Left renal pelvis (tissue), 4 donors: ENCODE measurements around the gene FRRS1L. TPM values are rescaled to one million over a fixed set of nuclear protein-coding genes. Genes with fewer than 3 reads are reported as not detected.
"Not testable (repeated sequence)": the region's sequence is repeated elsewhere in the genome, so short reads cannot be mapped to it uniquely, and the experiment has no call there.

Source experiments
- DNase-seq, 4 donors: peaks; one replicate each; pipeline ENCODE4 v3.0.0-alpha.2; 2013; ENCODE audit warnings: low read depth in 4 of 4, low spot score in 3 of 4
- polyA plus RNA-seq, 4 donors: library from polyadenylated mRNA; unstranded; fragments of 120-200 nt; gene quantifications; one replicate each; pipeline ENCODE4 v1.2.1, GENCODE V29; 2013; ENCODE audit not compliant: insufficient read length in 4 of 4

FRRS1L gene
- polyA plus RNA-seq, 4 donors, result 2.6 to 12.7 (median 4.0) TPM

DNA sequence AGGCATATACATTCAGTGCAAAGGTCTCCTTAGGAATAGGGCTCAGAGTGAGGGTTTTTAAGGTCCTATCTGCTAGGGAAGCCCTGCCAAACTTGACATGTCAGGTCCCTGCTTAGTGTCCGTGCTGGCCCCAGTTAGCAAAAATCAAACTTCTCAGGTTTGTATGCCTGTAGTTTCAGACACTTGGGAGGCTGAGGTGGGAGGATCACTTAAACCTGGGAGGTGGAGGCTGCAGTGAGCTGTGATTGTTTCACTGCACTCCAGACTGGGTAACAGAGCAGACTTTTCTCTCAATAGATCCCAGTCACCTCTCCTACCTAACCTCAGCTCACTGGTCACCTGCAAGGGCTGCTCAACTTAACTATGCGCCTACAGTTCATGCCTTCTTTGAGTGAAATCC is 28.6 kb downstream of the FRRS1L start:
- no peak for DNase-seq

DNA sequence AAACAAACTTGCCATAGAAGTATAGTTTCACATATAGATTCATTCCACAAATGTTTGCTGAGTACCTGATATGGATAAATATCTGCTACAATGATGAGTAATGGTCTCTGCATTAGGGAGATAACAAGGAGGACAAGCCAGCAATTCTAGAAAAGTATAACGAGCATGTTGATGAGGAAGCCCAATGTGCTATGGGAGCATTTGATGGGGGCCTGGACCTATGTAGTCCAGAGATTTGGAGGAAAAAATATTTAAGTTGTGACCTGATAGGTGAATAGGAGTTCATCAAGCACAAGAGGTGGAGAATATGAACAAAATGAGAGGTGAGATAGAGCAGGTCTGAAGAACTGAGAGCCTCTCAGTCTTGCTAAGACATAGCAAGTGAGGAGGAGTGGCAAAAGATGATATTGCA is 32.9 kb downstream of the FRRS1L start:
- DNase-seq, result no peak

DNA sequence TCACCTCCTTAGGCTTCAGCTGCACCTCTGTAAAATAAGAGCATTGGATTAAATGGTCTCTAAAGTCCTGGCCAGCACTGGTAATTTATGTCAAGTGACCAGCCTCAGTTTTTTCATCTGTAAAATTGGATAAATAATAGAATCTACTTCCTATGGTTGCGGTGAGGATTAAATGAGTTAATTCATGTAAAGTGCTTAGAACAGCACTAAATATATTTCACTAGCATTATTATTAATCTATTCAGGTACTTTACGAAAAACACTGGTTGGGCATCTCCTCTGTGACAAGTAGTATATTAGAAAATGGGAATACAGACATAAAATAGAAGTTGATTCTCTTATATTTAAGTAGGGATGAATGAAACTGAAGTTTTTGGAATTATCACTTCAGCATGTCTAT is 33.5 kb downstream of the FRRS1L start:
- DNase-seq, result no peak

DNA sequence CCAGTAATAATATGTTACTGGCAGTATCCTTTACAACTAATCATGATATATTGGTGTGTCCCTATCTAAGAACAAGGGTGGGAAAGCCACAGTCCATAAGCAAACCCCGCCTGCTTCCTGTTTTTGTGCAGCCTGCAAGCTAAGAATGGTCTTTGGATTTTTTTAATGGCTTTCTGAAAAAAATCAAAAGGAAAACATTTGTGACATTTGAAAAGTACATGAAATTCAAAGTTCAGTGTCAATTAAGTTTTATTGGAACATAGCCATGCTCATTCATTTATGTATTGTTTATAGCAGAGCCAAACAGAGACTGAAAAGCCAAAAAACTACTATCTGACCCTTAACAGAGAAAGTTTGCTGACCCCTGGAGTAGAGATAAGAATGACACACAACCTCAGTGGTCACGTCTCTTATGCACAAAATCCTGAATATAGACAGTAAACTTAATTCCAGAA is 34.5 kb downstream of the FRRS1L start:
- no peak for DNase-seq

DNA sequence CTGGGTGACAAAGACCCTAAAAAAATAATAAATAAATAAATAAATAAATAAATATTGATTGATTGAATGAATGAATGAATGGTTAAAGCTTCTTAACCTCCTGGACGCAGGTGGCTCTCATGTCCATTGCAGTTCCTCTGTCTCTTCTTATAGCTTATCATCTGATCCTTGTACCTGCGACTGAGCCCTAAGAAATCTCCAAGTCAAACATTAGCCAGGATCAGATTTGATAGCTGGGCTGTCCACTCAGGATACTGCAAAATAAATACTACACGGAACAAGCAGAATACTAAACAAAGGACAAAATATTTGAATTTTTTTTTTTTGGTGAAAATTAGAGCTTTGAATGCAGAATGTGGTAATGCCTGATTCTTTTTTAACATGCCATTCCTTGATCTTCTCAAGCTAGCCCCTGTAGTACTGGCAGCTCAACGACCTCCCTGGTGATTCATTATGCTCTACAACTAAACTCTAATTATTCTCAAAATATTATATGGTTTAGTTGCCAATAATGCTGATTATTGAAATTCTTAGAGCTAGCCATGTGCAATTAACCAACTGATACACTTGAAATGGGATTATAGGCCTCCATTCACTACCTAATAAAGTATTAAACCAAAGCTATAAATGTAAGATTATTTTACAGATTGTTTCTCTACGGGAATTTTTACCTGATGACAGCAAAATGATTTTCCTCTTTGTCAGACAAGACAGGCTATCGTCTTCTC is 37.4 kb downstream of the FRRS1L start:
- DNase-seq, result no peak

DNA sequence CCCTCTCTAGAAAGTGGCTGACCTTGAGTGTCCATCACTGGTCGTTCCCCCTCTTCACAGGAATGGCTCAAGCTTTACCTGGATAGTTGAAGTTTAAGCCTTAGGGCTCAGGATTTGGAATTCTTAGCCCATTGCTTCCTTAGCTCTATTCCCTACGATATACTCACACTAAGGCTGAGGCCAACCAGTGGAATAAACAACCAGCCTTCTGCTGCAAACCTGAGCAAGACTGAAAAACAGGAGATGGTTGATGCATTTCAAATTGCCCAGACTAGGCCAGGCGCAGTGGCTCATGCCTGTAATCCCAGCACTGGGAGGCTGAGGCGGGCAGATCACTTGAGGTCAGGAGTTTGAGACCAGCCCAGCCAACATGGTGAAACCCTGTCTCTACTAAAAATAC is 40.4 kb downstream of the FRRS1L start:
- not testable (repeated sequence) for DNase-seq

DNA sequence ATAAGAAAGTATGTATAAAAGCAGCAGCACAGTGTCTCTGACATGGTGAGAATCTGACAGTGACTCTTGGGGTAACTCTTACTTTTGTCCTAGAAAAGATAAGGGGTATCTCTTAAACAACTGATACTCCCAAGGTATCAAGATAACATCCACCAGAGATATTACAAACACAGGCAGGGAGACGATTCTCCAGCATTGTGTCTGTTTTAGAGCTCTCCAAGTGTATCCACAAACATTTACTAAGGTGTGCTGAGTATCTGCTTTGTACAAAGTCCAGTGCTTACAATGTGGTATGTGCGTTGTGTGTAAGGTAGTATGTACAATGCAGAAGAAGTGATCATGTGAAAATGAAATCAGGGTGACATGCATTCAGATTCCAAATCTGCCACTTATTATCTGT is 42.9 kb downstream of the FRRS1L start:
- DNase-seq, result no peak

DNA sequence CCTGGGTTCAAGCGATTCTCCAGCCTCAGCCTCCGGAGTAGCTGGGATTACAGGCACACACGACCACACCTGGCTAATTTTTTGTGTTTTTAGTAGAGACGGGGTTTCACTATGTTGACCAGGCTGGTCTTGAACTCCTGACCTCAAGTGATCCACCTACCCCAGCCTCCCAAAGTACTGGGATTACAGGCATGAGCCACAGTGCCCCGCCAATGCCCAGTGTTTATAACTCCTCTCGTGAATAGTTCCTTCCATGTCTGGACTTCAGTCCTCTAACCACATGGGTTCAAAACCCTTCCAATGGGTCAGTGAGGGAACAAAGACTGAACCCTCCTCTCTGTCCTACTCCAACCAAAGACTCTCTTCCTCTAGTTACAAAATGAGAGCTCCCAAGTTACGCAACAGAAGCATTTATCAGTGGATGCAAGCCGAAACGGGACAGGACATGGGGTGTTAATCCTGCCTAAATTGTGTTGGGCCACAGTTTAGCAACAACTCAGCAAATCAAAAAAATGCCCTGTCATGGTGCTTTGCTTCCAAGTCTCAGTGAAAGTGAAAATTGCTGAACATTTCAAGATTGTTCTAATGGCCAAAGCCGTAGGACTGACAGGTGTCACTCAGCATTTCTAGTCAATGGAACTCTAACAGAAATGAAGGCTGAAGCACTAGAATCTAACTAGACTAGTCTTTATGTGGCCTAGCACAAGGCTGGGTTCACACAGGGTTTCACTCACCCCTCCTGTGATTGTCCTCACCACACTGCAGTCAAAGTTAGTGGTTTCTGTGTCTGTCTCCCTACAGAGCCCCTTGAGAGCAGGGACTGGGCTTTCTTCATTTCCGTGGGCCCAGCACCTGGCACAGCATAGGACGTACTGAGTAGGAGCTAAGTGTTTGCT is 44.1 kb downstream of the FRRS1L start:
- DNase-seq, result no peak

DNA sequence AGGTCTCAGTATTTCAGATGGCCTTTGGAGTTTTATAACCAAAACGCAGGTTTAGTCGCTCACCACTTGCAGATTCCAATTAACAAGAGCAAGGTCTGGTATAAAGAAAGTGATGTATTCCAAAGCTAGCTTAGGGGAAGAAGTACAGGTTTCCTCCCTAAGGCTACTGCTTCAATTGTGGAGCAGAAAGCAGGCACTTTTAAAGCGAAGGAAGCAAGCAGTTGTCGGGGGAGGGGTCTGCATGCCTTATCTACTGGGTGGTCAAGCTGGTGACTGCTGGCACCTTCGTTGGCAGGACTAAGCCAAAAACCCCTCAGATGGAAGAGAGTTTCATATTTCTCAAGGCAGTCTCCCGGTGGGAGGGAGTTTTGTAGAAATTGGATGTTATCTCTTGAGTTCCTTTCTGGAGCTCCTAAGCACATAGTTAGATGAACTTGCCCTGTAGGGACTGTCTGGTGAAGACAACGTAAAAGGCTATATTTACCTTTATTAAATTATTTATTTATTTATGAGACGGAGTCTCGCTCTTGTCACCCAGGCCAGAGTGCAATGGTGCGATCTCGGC is 45.7 kb downstream of the FRRS1L start:
- DNase-seq, result no peak

DNA sequence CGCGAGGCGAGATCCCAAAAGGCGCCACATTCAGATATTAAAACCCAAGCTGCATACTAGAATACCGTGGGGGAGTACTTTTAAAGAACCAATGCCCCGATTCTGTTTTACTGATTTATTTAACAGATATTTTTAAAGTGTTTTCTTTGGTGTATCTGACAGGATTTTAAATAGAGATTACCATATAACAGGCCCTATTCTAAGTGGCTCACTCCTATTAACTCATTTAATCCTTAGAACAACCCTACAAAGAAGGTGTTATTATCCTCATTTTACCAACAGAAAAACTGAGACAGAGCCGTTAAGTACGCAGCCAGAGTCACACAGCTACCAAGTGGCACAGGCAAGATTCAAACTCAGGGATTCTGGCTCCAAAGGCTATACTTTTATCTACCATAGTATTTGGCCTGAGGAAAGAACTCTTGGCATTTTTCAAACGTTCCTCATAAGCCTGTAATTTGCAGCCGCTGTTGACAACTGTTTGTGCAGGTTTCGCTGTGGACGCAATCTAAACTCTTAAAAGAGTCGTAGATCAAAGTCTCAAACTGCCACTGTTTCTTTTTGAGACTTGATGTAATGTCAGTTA is 46.8 kb downstream of the FRRS1L start:
- DNase-seq, result no peak

DNA sequence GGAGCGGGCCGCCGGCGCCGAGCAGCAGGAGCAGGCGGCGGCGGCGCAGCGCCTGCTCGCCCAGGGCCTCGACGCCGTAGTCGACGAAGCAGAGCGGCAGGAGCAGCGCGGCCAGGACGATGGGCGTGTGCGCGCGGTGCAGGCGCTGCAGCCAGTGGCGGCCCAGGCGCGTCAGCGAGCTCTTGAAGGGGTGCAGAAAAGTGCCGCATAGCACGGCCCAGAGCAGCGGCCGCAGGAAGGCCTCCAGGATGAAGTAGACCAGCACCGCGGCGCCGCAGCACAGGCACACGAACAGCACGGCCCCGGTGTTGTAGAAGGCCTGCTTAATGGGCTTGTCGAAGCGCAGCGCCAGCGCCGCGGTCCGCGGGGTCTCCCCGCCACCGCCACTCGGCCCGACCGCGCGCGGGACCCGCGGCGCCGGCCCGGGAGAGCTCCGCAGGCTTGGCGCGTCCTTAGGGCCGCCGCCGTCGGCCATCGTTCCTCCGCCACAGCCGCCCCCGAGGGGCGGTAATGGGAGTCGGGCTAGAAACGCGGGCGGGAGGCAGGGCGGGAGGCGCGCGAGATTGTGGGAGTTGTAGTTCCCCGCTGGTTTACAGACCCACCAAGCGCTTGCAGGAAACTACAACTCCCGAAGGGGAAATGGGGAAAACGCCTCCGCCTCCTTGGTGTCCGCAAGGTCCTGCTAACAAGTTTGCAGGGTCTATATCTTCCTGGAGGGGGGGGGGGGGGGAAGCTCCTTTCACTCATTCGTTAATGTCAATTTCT is 47.4 kb downstream of the FRRS1L start, which contains the start of gene TMEM245:
Gene TMEM245 (minus strand): TSS at position 509 of the 765 bp plus-strand sequence. CDS start 34 bp downstream, at position 475.
- peak; percentile 92 to 98 (median 96) for DNase-seq

DNA sequence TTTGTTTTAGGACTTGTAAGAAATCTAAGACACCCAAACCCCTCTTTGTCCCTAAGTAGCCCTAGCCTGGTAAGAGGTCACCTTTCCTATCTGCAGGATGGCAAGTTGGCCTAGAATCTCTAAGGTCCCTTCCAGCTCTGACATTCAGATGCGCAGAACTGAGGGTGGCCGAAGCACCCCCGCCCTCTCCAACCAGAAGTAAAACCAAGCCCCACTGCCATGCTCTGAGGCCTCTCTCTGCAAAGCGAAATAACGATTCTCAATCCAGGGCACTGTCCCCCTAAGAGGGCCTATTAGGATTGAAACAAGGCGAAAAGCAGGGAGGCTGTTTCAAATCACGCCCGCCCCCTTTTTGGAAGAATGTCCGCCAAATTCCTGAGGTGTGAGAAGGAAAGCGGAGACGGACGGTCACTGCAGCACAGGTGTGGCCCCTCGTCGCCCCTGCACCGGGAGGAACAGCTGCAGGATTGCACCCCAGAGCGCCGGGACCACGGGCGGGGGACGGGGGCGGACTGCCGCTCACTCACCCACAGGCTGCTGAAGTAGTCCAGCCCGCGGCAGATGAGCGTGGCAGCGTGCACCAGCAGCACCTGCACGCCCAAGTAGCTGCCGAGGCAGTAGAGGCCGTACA is 48.1 kb downstream of the FRRS1L start:
- DNase-seq, result no peak

DNA sequence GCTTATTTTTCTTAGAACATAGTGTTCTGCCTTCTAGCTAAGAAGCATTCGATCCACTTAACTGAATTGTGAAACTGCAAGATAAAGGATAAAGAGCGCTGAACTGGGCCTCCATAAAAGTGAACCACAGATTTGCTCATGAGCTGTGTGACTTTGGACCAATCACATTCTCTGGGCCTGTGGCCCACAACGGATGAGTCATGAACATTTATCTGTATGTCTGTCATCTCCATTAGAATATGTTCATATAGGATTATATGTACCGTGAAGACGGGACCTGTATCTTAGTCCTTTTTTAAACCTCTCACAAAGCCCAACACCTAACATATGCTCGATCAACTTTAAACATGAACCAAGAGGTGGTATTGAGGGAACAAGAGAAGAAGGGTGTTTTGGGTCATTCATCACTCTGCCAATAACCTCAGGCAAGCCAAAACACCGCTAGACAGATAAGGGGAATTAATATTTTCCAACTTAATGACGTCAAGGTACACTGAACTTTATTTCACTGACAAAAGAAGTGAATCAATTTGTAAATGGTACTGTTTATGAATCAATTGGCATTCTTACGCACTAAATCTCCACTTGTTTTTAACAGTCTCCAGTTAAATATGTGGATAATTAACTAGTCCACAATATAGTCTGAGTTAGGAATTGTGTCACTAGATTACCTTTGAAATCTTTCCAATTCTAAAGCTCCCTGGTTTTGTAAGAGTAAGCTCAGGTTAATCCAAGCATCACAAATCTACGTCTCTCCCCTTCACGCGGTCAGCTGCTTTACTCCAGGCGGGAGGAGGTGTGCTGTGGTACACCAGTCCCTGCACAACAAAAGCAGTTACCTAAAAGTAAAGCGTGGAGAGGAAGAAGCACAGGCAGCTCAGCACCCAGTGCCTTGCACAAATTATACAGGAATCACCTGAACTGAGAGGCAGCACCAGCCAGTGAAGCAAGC is 48.9 kb downstream of the FRRS1L start:
- no peak for DNase-seq

DNA sequence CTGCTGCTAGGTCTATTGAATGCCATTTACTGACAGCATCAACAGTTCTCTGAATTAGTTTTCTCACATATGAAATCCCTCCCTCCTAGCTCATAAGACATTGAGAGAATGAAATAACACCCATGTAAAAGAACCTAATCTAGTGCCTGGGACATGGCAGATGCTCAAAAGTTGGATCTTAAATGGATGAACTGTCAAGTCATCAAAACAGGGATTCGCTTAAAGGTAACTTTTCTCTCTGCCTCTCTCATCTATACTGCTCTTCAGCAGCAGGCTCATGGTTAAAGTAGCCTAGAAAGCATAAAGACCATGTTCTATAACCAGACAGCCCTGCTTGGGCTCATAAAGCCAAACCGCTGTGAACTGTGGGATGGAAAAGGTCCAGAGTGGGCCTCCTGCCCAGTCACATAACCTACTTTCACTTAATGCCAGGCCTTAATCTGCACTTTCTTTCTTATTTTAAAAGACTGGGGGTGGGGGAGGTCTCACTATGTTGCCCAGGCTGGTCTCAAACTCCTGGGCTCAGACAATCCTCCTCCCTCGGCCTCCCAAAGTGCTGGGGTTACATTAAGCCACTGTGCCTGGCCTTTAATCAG is 51.0 kb downstream of the FRRS1L start:
- DNase-seq, result no peak

DNA sequence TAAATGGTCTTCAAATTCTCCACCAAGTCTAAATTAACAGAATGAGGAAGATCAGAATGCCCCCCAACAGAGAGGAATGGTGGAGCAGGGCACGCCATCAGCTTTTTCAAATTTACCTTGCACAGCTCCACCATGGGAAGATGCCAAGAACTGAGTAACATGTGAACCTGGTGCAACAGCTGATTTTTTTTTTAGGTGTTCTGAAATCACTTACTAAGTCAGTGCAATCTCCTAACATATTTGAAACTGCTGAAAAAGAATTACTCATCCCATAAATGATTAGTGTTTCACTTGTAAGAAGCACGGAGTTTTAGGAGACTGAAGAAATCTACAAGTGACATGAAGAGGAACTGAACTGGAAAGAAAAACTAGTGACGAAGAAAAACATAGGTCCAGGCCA is 52.4 kb downstream of the FRRS1L start:
- no peak for DNase-seq

DNA sequence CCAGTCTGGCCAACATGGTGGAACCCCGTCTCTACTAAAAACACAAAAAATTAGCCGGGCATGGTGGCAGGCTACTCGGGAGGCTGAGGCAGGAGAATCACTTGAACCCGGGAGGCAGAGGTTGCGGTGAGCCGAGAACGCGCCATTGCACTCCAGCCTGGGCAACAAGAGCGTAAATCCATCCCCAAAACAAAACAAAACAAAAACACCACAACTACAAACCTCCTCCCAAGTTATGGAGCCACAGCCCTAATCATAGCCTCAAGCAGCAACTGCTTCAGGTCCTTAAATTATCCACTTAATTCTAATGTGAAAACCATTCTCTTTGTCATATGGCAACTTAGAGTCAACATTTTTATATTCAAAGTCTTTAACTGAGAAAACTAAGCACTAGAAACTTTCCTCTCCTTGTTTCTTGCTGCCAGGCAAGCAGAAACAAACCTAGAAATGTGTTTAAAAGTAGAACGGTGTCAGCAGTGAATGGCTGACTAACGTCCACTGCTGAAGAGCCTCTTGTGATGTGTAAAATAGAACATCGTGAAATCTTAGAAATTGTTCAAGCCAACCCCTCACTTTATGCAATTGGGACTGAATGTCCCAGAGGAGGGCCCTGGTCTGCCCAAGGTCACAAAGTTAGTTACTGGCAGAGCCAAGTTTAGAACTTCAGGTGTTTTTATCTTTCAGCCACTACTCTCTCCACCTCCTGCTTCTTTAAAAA is 53.0 kb downstream of the FRRS1L start:
- DNase-seq, result no peak

DNA sequence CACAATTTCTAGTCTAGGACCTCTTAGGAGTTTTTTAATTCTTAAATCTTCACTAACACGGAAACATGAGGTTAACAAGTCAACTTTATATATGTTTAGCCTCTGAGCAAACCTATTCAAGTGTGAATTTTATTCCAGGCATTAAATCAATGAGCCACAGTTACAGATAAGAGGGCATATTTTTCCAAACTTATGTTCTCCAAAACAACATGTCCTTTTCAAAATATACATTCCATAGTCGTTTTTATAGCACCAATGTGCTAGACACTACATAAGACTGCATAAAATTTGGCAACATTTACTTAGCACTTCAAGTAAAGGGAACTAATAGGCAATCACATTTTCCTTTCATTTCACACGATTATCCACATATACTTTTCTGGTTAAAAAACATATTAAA is 53.8 kb downstream of the FRRS1L start:
- DNase-seq, result no peak
